Measurements from ENCODE around the gene ZNF213. TPM values are rescaled to one million over a fixed set of nuclear protein-coding genes. Genes with fewer than 3 reads are reported as not detected.
"Not testable (repeated sequence)": the region's sequence is repeated elsewhere in the genome, so short reads cannot be mapped to it uniquely, and the experiment has no call there.

The ZNF213 gene
- total and polyA plus RNA-seq, 4 donors = 4.2 to 30.2 (median 17.3) TPM

- no peak overlapping the region for H3K4me3 ChIP-seq (ENCODE audit: low read depth, low read length)
- WGBS (ENCODE audit: insufficient coverage) = 10% methylated on average over 36 of the region's 39 CpGs
- peak in 1 of 6 donors; percentile 11 for DNase-seq (ENCODE audit: low read depth in 4 of 6, low spot score in 6 of 6)
- no peaks in the 10 kb centered on the region for H3K36me3 ChIP-seq (ENCODE audit: control insufficient read depth, insufficient read depth, low read length)
- H3K4me1 ChIP-seq (ENCODE audit: control insufficient read depth, insufficient read depth, low read length) = peaks cover 31% of the 10 kb centered on the region
- H3K27ac ChIP-seq (ENCODE audit: low read depth, low read length) = no peak overlapping the region
- peaks cover 97% of the 10 kb centered on the region for H3K27me3 ChIP-seq (ENCODE audit: control insufficient read depth, insufficient read depth, low read length)
- H3K9me3 ChIP-seq (ENCODE audit: control insufficient read depth, insufficient read depth, low read length) = no peaks in the 10 kb centered on the region
Observed at GRCh38 chr16:3175157-3176093, 40.6 kb downstream of the ZNF213 start.

- no peak for DNase-seq (ENCODE audit: low read depth in 4 of 6, low spot score in 6 of 6)
- Histone ChIP-seq H3K27ac (ENCODE audit: low read depth, low read length) (no peak overlapping the region), H3K4me3 (ENCODE audit: low read depth, low read length) (no peak overlapping the region), H3K9me3 (ENCODE audit: control insufficient read depth, insufficient read depth, low read length) (no peaks in the 10 kb centered on the region), H3K27me3 (ENCODE audit: control insufficient read depth, insufficient read depth, low read length) (peaks cover 97% of the 10 kb centered on the region), H3K4me1 (ENCODE audit: control insufficient read depth, insufficient read depth, low read length) (peaks cover 23% of the 10 kb centered on the region), H3K36me3 (ENCODE audit: control insufficient read depth, insufficient read depth, low read length) (no peaks in the 10 kb centered on the region)
- WGBS (ENCODE audit: insufficient coverage) = 86% methylated on average over 6 of the region's 8 CpGs
Observed at GRCh38 chr16:3179651-3180050, 44.8 kb downstream of the ZNF213 start.

GRCh38 chr16:3180445-3180878 lies 45.6 kb downstream of the ZNF213 start:
- Histone ChIP-seq H3K27me3 (ENCODE audit: control insufficient read depth, insufficient read depth, low read length) (peaks cover 96% of the 10 kb centered on the region), H3K9me3 (ENCODE audit: control insufficient read depth, insufficient read depth, low read length) (no peaks in the 10 kb centered on the region), H3K4me1 (ENCODE audit: control insufficient read depth, insufficient read depth, low read length) (peaks cover 19% of the 10 kb centered on the region), H3K36me3 (ENCODE audit: control insufficient read depth, insufficient read depth, low read length) (no peaks in the 10 kb centered on the region), H3K4me3 (ENCODE audit: low read depth, low read length) (no peak overlapping the region), H3K27ac (ENCODE audit: low read depth, low read length) (no peak overlapping the region)
- no peak for DNase-seq (ENCODE audit: low read depth in 4 of 6, low spot score in 6 of 6)
- 63% methylated on average over 17 of the region's 21 CpGs for WGBS (ENCODE audit: insufficient coverage)

GRCh38 chr16:3182293-3182607 lies 47.4 kb downstream of the ZNF213 start:
- H3K4me3 ChIP-seq (ENCODE audit: low read depth, low read length); H3K36me3 ChIP-seq (ENCODE audit: control insufficient read depth, insufficient read depth, low read length); H3K27ac ChIP-seq (ENCODE audit: low read depth, low read length); H3K9me3 ChIP-seq (ENCODE audit: control insufficient read depth, insufficient read depth, low read length); DNase-seq (ENCODE audit: low read depth in 4 of 6, low spot score in 6 of 6): not testable (repeated sequence)
- H3K4me1 ChIP-seq (ENCODE audit: control insufficient read depth, insufficient read depth, low read length) = peaks cover 21% of the 10 kb centered on the region
- WGBS (ENCODE audit: insufficient coverage) = 45% methylated on average over 5 of the region's 8 CpGs
- peaks cover 91% of the 10 kb centered on the region for H3K27me3 ChIP-seq (ENCODE audit: control insufficient read depth, insufficient read depth, low read length)

- H3K4me3 ChIP-seq (ENCODE audit: low read depth, low read length) = peak overlapping the region; percentile 26
- no peaks in the 10 kb centered on the region for H3K36me3 ChIP-seq (ENCODE audit: control insufficient read depth, insufficient read depth, low read length)
- H3K9me3 ChIP-seq (ENCODE audit: control insufficient read depth, insufficient read depth, low read length) = no peaks in the 10 kb centered on the region
- no peak overlapping the region for H3K27ac ChIP-seq (ENCODE audit: low read depth, low read length)
- peak in 1 of 6 donors; percentile 25 for DNase-seq (ENCODE audit: low read depth in 4 of 6, low spot score in 6 of 6)
- H3K27me3 ChIP-seq (ENCODE audit: control insufficient read depth, insufficient read depth, low read length) = peaks cover 91% of the 10 kb centered on the region
- peaks cover 23% of the 10 kb centered on the region for H3K4me1 ChIP-seq (ENCODE audit: control insufficient read depth, insufficient read depth, low read length)
- under 1% methylated on average over 72 of the region's 72 CpGs for WGBS (ENCODE audit: insufficient coverage)
Observed at GRCh38 chr16:3182608-3183444, 48.0 kb downstream of the ZNF213 start.

- no peaks in the 10 kb centered on the region for H3K9me3 ChIP-seq (ENCODE audit: control insufficient read depth, insufficient read depth, low read length)
- 2% methylated on average over 35 of the region's 42 CpGs for WGBS (ENCODE audit: insufficient coverage)
- DNase-seq (ENCODE audit: low read depth in 4 of 6, low spot score in 6 of 6) = peak in 1 of 6 donors; percentile 14
- peaks cover 92% of the 10 kb centered on the region for H3K27me3 ChIP-seq (ENCODE audit: control insufficient read depth, insufficient read depth, low read length)
- H3K4me1 ChIP-seq (ENCODE audit: control insufficient read depth, insufficient read depth, low read length) = peaks cover 30% of the 10 kb centered on the region
- H3K36me3 ChIP-seq (ENCODE audit: control insufficient read depth, insufficient read depth, low read length) = no peaks in the 10 kb centered on the region
- peak overlapping the region; percentile 26 for H3K4me3 ChIP-seq (ENCODE audit: low read depth, low read length)
- no peak overlapping the region for H3K27ac ChIP-seq (ENCODE audit: low read depth, low read length)
Observed at GRCh38 chr16:3183445-3184139, 48.8 kb downstream of the ZNF213 start.

GRCh38 chr16:3186946-3187690 lies 52.3 kb downstream of the ZNF213 start:
- no peak for DNase-seq (ENCODE audit: low read depth in 4 of 6, low spot score in 6 of 6)
- Histone ChIP-seq H3K27ac (ENCODE audit: low read depth, low read length) (no peak overlapping the region), H3K4me1 (ENCODE audit: control insufficient read depth, insufficient read depth, low read length) (peaks cover 55% of the 10 kb centered on the region), H3K4me3 (ENCODE audit: low read depth, low read length) (no peak overlapping the region), H3K27me3 (ENCODE audit: control insufficient read depth, insufficient read depth, low read length) (peaks cover 93% of the 10 kb centered on the region), H3K9me3 (ENCODE audit: control insufficient read depth, insufficient read depth, low read length) (no peaks in the 10 kb centered on the region), H3K36me3 (ENCODE audit: control insufficient read depth, insufficient read depth, low read length) (no peaks in the 10 kb centered on the region)
- WGBS (ENCODE audit: insufficient coverage) = 71% methylated on average over 14 of the region's 23 CpGs

- H3K36me3 ChIP-seq (ENCODE audit: control insufficient read depth, insufficient read depth, low read length) = no peaks in the 10 kb centered on the region
- H3K9me3 ChIP-seq (ENCODE audit: control insufficient read depth, insufficient read depth, low read length) = no peaks in the 10 kb centered on the region
- peak within 1 kb of the TSS; percentile 46 for H3K4me3 ChIP-seq (ENCODE audit: low read depth, low read length)
- DNase-seq (ENCODE audit: low read depth in 4 of 6, low spot score in 6 of 6) = peak in 3 of 6 donors; percentile 55 to 92 (median 62)
- WGBS (ENCODE audit: insufficient coverage) = under 1% methylated on average over 43 of the region's 51 CpGs
- peaks cover 93% of the 10 kb centered on the region for H3K27me3 ChIP-seq (ENCODE audit: control insufficient read depth, insufficient read depth, low read length)
- peaks cover 49% of the 10 kb centered on the region for H3K4me1 ChIP-seq (ENCODE audit: control insufficient read depth, insufficient read depth, low read length)
- H3K27ac ChIP-seq (ENCODE audit: low read depth, low read length) = peak within 1 kb of the TSS; percentile 40
Observed at GRCh38 chr16:3187798-3188674, 53.2 kb downstream of the ZNF213 start, which contains the start of gene OR1F1. Gene OR1F1 (plus strand): TSS chr16:3188204.
